ENCODE results near the gene GP1BA.

- no peak for TF ChIP-seq CTCF (IDR thresholded peaks at IDR 0.05)
- TF ChIP-seq POLR2AphosphoS5 (IDR thresholded peaks at IDR 0.05) = no peak
Observed at GRCh38 chr17:4973256-4974114, 41.4 kb downstream of the GP1BA start.

All from prostate gland (tissue), 2 donors.